PC-3 (cell line): ENCODE results near the gene ERMARD. TPM values are rescaled to one million over a fixed set of nuclear protein-coding genes. Genes with fewer than 3 reads are reported as not detected.

Source experiments
- ATAC-seq: fragments of 200-7000 bp; cut with Tn5 transposase; 2 replicates; pipeline ENCODE4 v1.9.1; 2020; ENCODE audit warnings: mild to moderate bottlenecking, moderate library complexity
- BruUV-seq: library from RNA; stranded (reverse); fragments of 400-500 nt; replicated peaks from 2 replicates; lab custom pipeline; 2021; lab: Mats Ljungman, UMichigan
- CTCF ChIA-PET: fragments of 300-600 bp; sonication (Branson Sonifier 250); formaldehyde crosslinking; loops from one replicate; lab custom pipeline; 2022; ENCODE audit warnings: antibody characterized with exemption; lab: Charles Lee
- POLR2A ChIA-PET: fragments of 300-600 bp; sonication (Branson Sonifier 250); formaldehyde crosslinking; loops from one replicate; lab custom pipeline; 2022; ENCODE audit warnings: antibody characterized with exemption; ENCODE audit not compliant: unreplicated experiment; lab: Charles Lee
- DNase-seq: peaks from one replicate; pipeline ENCODE4 v3.0.0-alpha.2; 2015
- H2AFZ ChIP-seq: fragments of 300-600 bp; sonication (generic); 2 replicates; pipeline ENCODE4 v1.6.0; 2016; ENCODE audit warnings: antibody characterized with exemption, low read length
- H3F3A ChIP-seq: fragments of 300-600 bp; sonication (generic); one replicate; pipeline ENCODE4 v1.6.0; 2017; ENCODE audit warnings: antibody characterized with exemption, low read length, control low read depth, mild to moderate bottlenecking; ENCODE audit not compliant: unreplicated experiment
- H3K27ac ChIP-seq: fragments of 300-600 bp; sonication (generic); 2 replicates; pipeline ENCODE4 v1.5.1; 2016; ENCODE audit warnings: mild to moderate bottlenecking, low read length
- H3K27me3 ChIP-seq: fragments of 300-600 bp; sonication (generic); 2 replicates; pipeline ENCODE4 v1.6.1; 2016; ENCODE audit warnings: low read length, mixed read lengths
- H3K36me3 ChIP-seq: fragments of 300-600 bp; sonication (generic); 2 replicates; pipeline ENCODE4 v1.6.1; 2016; ENCODE audit warnings: low read depth, mixed run types, low read length, mixed read lengths
- H3K4me1 ChIP-seq: fragments of 300-600 bp; sonication (generic); 2 replicates; pipeline ENCODE4 v1.5.1; 2016; ENCODE audit warnings: low read length; ENCODE audit not compliant: insufficient read depth
- H3K4me2 ChIP-seq: fragments of 300-600 bp; sonication (generic); 2 replicates; pipeline ENCODE4 v1.6.0; 2016; ENCODE audit warnings: low read length
- H3K4me3 ChIP-seq: fragments of 300-600 bp; sonication (generic); 2 replicates; pipeline ENCODE4 v1.5.1; 2016; ENCODE audit warnings: mild to moderate bottlenecking, low read length, mixed read lengths
- H3K79me2 ChIP-seq: fragments of 300-600 bp; sonication (generic); 2 replicates; pipeline ENCODE4 v1.6.1; 2017; ENCODE audit warnings: low read length, mixed read lengths
- H3K9ac ChIP-seq: fragments of 300-600 bp; sonication (generic); 2 replicates; pipeline ENCODE4 v1.6.0; 2016; ENCODE audit warnings: mild to moderate bottlenecking, low read length
- H3K9me2 ChIP-seq: fragments of 300-600 bp; sonication (generic); replicated peaks from 2 replicates; pipeline ENCODE4 v1.6.1; 2016; ENCODE audit warnings: mixed run types, low read length, mixed read lengths
- H3K9me3 ChIP-seq: fragments of 300-600 bp; sonication (generic); 2 replicates; pipeline ENCODE4 v1.6.1; 2016; ENCODE audit warnings: low read length, mixed read lengths
- H4K20me1 ChIP-seq: fragments of 300-600 bp; sonication (generic); 2 replicates; pipeline ENCODE4 v1.6.1; 2016; ENCODE audit warnings: low read length, mixed read lengths
- CTCF ChIP-seq: fragments of 300-600 bp; sonication (generic); conservative IDR thresholded peaks from 2 replicates; pipeline ENCODE4 v1.5.1; 2017; ENCODE audit warnings: antibody characterized with exemption, low read depth, mild to moderate bottlenecking, low read length
- EZH2 ChIP-seq: fragments of 300-600 bp; sonication (generic); IDR thresholded peaks from one replicate; pipeline ENCODE4 v1.6.1; 2017; ENCODE audit warnings: antibody characterized with exemption, mild to moderate bottlenecking, low read length; ENCODE audit not compliant: unreplicated experiment
- EZH2phosphoT487 ChIP-seq: fragments of 300-600 bp; sonication (generic); IDR thresholded peaks from 2 replicates; pipeline ENCODE4 v1.6.1; 2018; ENCODE audit warnings: mild to moderate bottlenecking, antibody characterized with exemption, low read length, borderline replicate concordance
- intact Hi-C: fragments of 100-400 bp; cut with micrococcal nuclease; formaldehyde crosslinking; loops from 2 replicates; pipeline ENCODE4 v1.9.0; 2023
- total RNA-seq: library from RNA; depleted of rRNA; stranded (reverse); fragments of >200 nt; gene quantifications from 2 replicates; pipeline ENCODE4 v1.2.3, GENCODE V29; 2014

Gene ERMARD
- total RNA-seq, 1 experiment from 2014 or later: 16.3 TPM

GRCh38 chr6:169791721-169792131 lies 40.3 kb downstream of the ERMARD start:
- no peaks in the 10 kb centered on the region for H3F3A ChIP-seq
- DNase-seq: no peak
- no peaks in the 10 kb centered on the region for H3K79me2 ChIP-seq
- H3K4me3 ChIP-seq: no peak overlapping the region
- H4K20me1 ChIP-seq: no peaks in the 10 kb centered on the region
- TF ChIP-seq EZH2phosphoT487 (no peak), CTCF (no peak), EZH2 (no peak)
- ChIA-PET CTCF (no interaction called here), POLR2A (no interaction called here)
- no peaks in the 10 kb centered on the region for H3K27me3 ChIP-seq
- H3K9me3 ChIP-seq: no peaks in the 10 kb centered on the region
- BruUV-seq: no TSS peak
- no peak overlapping the region for H3K9ac ChIP-seq
- H3K4me2 ChIP-seq: no peak overlapping the region
- ATAC-seq: no peak
- no peak overlapping the region for H2AFZ ChIP-seq
- no peaks in the 10 kb centered on the region for H3K36me3 ChIP-seq
- intact Hi-C loops: loop anchor here (5.0 kb wide), 2 partner anchors 501 to 726 kb away; partner anchors contain the start of gene DLL1
- peaks cover 14% of the 10 kb centered on the region; the same call in 1 of the 2 replicates for H3K4me1 ChIP-seq
- no peak overlapping the region for H3K27ac ChIP-seq
- H3K9me2 ChIP-seq: no peaks in the 10 kb centered on the region

- no peak overlapping the region for H2AFZ ChIP-seq
- H3K9me3 ChIP-seq: no peaks in the 10 kb centered on the region
- CTCF ChIA-PET: no interaction called here
- H3K27me3 ChIP-seq: no peaks in the 10 kb centered on the region
- no peaks in the 10 kb centered on the region for H3K9me2 ChIP-seq
- H3K79me2 ChIP-seq: no peaks in the 10 kb centered on the region
- no peak for ATAC-seq
- H3K27ac ChIP-seq: no peak overlapping the region
- H3K36me3 ChIP-seq: no peaks in the 10 kb centered on the region
- BruUV-seq: no TSS peak
- TF ChIP-seq EZH2: no peak
- no peak for TF ChIP-seq CTCF
- TF ChIP-seq EZH2phosphoT487: no peak
- H3F3A ChIP-seq: no peaks in the 10 kb centered on the region
- no peak overlapping the region for H3K9ac ChIP-seq
- intact Hi-C loops: loop anchor here (5.0 kb wide), 2 partner anchors 500 to 725 kb away; partner anchors contain the start of gene DLL1
- POLR2A ChIA-PET: no interaction called here
- H4K20me1 ChIP-seq: no peaks in the 10 kb centered on the region
- H3K4me2 ChIP-seq: no peak overlapping the region
- no peak overlapping the region for H3K4me3 ChIP-seq
- H3K4me1 ChIP-seq: peaks cover 14% of the 10 kb centered on the region; the same call in 1 of the 2 replicates
- DNase-seq: no peak
Measured at GRCh38 chr6:169792306-169793015, 41.0 kb downstream of the ERMARD start.

- H3K79me2 ChIP-seq: no peaks in the 10 kb centered on the region
- no peak overlapping the region for H3K4me2 ChIP-seq
- intact Hi-C loops: loop anchor here (5.0 kb wide), 2 partner anchors 499 to 724 kb away; partner anchors contain the start of gene DLL1
- no peaks in the 10 kb centered on the region for H3K9me2 ChIP-seq
- no peaks in the 10 kb centered on the region for H3F3A ChIP-seq
- H4K20me1 ChIP-seq: no peaks in the 10 kb centered on the region
- ATAC-seq (no peak), DNase-seq (no peak)
- peaks cover 14% of the 10 kb centered on the region; the same call in 1 of the 2 replicates for H3K4me1 ChIP-seq
- H3K36me3 ChIP-seq: no peaks in the 10 kb centered on the region
- no peaks in the 10 kb centered on the region for H3K9me3 ChIP-seq
- no peak overlapping the region for H3K27ac ChIP-seq
- ChIA-PET POLR2A (no interaction called here), CTCF (no interaction called here)
- H3K4me3 ChIP-seq: no peak overlapping the region
- H3K9ac ChIP-seq: no peak overlapping the region
- BruUV-seq: no TSS peak
- TF ChIP-seq EZH2phosphoT487: no peak
- TF ChIP-seq CTCF: no peak
- TF ChIP-seq EZH2: no peak
- no peak overlapping the region for H2AFZ ChIP-seq
- no peaks in the 10 kb centered on the region for H3K27me3 ChIP-seq
Measured at GRCh38 chr6:169793408-169793807, 42.0 kb downstream of the ERMARD start.
